Activated T-cell treated with anti-CD3 and anti-CD28 coated beads for 4 hours (primary cell): ENCODE results near the gene FDX1.

ENCODE experiments used
- DNase-seq: peaks from one replicate; pipeline ENCODE4 v3.0.0-alpha.2; 2020

Gene FDX1

DNA sequence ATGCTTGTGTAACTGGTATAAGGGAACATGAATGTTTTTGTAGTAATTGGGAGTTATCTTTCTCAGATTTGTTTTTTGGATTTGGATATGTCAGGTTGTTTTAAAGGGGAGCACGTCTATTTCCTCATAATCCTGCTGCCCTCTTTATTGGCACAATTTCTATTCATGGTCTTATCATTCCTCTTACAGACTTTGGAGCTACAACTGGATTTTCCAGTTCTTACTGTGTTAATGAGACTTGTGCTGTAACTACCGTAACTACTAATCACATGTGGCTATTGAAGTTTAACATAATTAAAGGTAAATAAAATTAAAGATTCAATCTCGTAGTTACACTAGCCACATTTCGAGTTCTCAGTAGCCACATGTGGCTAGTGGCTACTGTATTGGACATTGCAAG is 1.9 kb downstream of the FDX1 start:
- no peak for DNase-seq

DNA sequence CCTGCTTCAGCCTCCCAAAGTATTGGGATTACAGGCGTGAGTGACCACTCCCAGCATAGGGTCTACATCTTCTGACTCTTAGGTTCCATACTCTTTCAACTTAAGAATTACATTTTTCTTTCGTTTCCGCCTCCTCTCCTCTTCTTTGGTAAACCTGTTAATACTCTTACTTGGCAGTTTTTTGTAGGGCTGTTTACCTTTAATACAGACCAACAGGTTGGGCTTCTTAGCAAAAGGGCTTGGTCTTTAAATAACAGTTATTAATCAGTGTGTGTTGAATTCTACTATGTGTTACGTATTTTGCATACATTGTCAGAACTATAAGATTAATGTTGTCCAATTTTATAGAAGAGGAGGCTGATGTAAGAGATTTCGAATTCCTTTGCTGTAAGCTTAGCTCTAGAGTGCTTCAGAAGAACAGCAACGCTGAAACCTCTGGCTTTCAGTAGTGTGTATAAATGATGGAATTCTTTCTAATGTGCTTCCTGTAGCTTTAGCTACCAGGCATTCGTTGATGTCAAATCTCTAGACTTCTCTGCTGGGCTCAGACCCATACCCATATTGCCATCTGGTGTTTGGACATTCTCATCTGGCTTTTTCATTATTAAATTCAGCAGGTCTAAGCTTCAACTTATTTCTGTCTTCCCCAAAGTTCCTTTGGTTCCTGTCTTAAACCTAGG is 3.1 kb downstream of the FDX1 start:
- DNase-seq, result no peak

DNA sequence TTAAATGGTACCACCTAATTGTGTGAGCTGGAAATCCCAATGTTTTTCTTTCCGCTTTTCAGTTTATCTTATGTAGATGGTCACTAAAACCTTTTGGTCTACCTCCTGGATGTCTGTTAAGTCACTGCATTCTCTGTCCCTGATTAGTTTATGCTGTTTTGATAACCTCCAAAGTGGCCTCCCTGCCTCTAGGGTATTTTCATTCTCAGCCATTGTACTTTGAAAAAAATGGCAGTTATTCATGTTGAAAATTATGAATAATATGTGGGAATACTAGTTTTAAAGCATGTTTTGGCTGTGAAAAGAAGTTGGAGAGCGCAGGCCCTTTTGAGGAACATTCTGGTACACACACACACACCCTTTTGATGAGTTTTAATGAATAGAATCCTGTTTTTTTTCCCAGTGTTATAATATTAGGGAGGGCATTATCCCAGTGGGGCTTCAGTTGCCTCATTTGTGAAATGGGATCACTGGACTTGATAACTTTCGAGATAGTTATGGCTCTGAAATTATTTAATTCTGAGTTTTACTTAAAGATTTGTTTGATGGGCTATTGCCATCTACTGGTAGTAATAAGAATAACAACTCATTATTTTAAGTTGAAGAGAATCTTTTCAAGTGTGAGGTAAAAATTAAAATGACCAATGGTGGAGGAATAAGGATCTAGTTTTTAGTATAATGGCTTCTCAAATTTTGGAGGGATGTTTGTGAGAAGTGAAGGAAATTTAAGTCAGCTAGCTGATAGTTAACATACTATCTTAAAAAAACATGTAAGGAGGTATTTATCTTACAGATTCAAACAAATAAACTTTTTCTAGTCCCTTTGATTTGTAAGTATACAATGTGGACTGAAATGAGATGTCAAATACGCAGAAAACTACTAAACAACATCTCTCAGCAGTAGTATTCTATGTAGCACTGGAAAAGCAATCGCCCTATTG is 3.9 kb downstream of the FDX1 start:
- DNase-seq, result no peak

DNA sequence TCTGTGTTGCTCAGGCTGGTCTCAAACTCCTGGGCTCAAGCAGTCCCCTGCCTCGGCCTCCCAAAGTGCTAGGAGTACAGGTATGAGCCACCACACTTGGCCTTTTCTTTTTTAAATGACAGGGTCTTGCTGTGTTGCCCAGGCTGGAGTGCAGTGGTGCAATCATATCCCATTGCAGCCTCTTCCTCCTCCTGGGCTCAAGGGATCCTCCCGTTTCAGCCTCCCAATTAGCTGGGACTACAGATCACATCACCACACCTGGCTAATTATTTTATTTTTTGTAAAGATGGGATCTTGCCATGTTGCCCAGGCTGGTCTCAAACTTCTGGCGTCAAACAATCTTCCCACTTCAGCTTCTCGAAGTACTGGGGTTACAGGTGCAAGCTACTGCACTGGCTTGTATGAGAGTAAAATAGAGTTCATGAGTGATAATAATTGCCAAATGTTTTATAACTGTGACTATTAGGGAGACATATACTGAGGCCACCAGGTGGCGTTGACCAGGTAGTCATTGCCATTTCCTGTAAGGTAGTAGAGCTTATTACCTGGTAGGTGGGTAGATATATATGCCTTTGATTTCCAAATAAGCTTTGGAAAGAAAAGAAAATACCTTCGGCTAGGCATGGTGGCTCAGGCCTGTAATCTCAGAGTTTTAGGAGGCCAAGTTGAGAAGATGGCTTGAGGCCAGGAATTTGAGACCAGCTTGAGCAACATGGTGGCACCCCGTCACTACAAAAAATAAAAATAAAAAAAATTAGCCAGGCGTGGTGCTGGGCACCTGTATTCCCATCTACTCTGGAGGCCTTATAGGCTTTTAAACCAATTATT is 5.4 kb downstream of the FDX1 start:
- peak; percentile 11 for DNase-seq

DNA sequence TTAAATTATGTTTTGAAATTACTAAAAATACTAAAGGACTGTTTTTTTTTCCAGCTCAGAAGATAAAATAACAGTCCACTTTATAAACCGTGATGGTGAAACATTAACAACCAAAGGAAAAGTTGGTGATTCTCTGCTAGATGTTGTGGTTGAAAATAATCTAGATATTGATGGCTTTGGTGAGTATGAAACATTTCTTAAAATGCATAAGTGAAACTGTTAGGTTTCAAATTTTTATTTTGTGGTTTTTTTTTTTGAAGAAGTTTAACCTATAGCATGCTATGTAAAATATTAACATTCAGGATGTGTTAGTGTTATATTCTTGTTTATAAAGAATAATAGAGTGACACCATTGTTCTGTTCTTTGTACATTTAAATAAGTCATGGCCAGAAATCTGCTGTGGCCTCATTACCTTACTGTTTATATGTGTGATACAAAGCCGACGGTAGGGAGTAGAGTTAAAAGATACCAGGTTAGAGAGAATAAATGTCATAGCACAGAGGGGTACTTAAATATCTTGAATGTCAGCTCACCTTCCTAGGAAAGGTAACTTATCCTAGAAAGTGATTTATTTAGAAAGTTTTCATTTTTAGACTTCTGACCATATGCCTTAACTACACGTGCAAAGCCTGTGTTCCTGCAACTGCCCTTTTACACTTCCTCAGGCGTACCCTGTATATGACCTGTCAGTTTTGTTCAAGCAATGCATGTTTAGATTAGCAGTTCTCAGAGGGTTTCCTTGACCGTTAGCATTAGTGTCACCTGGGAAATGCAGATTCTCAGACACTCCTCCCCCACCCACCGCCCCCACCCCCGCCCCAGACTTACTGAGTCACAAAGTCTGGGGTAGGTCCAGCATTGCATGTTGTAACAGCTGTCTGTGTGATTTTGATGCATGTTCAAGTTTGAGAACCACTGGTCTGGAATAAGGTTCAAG is 6.3 kb downstream of the FDX1 start:
- DNase-seq, result no peak

DNA sequence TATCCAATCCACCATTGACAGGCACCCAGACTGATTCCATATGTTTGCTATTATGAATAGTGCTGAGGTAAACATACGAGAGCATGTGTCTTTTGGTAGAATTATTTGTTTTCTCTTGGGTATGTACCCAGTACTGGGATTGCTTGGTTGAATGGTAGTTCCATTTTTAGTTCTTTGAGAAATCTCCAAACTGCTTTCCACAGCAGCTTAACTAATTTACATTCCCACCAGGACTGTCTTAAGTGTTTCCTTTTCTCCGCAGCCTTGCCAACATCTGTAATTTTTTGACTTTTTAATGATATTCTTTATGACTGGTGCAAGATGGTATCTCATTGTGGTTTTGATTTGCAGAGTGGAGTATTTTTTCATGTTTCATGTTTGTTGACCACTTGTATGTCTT is 8.3 kb downstream of the FDX1 start:
- DNase-seq, result no peak

DNA sequence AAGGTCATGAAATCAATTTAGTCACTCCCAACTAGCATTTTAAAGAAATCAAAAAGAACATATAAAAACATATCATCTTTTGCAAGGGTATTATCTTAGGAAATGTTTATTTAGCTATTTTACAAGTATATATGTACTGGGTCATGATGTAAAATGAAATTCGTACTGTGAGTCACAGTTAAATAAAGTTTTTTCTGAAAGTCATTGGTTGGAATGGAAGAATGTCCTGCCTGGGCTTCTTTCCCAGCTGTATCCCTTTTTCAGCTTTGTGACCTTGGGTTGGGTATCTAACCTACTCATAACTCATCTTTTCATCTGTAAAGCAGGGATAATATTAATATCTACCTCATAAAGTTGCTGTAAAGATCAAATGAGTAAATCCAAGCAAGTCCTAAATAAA is 15.7 kb downstream of the FDX1 start:
- DNase-seq, result no peak

DNA sequence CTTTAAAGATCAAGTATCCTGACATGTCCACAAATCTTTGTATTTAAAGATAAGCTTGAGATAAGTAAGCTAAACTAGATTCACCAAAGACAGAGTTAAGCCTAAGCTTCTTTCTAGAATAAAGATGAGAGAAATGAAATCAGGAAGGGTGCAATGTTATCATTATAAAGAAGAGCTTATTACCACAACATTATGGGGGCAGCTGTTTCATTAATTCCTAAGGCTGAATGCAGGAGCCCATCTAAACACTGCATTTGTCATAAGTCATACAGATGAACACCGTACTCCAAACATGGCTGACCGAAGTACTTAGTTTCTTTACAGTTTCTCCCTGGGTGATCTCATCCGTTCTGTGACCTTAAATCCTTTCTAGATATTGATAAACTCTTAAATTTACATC is 16.3 kb downstream of the FDX1 start:
- DNase-seq, result no peak

DNA sequence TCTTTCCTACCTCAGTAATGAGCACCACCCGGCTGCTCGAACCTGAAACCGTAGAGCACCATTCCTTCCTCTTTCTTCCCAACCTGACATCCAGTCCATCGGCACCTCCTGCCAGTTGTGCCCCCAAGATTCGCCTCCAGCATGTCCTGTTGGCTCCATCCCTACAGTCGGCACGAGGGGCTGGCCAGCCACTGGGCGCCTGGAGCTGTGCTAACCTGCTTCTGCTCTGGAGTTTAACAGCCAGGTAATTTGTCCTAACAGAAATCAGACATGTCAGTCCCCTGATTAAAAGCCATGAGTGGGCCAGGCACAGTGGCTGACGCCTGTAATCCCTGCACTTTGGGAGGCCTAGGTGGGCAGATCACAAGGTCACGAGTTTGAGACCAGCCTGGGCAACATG is 16.8 kb downstream of the FDX1 start:
- DNase-seq, result no peak

DNA sequence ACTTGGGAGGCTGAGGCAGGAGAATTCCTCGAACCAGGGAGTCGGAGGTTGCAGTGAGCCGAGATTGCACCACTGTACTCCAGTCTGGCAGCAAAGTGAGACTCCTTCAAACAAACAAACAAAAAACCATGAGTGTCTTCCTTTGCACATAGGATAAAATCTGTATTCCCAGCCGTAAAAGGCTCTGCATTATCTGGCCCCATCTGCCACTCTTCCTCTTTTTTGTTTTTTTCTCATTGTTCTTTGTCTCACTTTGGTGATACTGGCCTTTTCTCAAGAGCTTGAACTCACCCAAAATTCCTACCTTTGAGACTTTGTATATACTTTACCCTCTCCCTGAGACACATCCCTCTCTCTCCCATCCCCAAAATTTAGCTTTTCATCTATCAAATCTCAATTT is 17.6 kb downstream of the FDX1 start:
- DNase-seq, result no peak

DNA sequence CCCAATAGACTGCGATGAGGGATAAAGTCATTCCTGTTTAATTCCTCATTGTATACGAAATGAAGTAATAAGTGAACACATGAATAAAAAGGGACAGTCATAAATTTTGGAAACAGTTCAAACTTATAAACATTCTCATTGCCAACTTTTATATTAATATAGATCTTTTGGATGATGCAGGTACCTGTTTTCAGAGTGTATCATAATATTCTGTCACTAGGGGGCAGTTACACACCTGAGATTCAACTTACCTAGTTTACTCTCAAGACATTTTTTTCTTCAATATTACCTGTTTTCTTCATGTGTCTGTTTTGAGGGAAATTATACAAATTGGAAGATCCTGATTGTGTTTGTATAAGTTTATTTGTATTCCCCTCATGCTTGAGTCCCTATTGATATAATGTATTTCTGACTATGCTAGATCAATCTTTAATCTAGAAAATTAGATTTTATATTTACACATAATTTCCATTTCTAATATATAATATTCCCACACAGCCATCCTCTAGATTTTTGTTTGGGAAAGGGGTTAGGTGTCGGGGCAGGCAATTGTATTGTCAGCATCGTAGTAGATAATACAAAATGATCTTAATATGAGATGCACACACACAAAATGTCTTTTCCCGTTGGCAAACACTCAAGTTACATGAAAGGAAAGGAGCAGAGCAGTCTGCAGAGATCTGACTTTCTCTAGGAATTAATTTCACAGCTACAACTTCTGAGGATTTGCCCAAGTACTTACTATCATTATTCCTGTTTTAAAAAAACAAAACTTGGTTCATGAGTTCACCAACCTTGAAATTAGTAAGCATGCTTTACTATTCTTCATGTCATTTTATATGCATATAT is 18.4 kb downstream of the FDX1 start:
- no peak for DNase-seq

DNA sequence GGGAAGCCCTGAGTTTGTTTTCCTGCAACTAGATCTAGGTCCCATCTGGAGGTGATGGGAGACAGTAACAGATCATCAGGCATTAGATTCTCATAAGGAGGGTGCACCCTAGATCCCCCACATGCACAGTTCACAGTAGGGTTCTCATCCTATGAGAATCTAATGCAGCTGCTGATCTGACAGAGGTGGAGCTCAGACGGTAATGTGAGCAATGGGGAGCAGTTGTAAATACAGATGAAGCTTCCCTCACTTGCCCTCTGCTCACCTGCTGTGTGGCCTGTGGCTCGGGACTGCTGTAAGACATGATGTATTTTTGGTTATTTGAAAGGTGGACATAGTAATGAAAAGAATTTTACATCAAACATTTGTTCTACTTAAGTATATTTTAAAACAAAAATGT is 20.5 kb downstream of the FDX1 start:
- DNase-seq, result no peak

DNA sequence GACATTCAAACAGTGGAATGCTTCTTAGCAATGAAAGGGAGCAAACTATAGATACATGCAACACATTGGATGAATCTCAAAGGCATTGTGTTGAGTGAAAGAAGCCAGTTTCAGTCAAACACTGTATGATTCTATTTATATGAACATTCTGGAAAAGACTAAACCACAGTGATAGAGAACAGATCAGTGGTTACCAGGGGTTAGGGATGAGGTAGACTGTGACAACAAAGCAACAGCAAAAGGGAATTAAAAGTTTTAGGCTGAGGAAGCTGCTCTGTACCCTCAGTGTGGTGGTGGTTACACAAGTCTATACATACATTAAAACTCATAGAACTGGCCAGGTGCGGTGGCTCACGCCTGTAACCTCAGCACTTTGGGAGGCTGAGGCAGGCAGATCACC is 23.0 kb downstream of the FDX1 start:
- no peak for DNase-seq

DNA sequence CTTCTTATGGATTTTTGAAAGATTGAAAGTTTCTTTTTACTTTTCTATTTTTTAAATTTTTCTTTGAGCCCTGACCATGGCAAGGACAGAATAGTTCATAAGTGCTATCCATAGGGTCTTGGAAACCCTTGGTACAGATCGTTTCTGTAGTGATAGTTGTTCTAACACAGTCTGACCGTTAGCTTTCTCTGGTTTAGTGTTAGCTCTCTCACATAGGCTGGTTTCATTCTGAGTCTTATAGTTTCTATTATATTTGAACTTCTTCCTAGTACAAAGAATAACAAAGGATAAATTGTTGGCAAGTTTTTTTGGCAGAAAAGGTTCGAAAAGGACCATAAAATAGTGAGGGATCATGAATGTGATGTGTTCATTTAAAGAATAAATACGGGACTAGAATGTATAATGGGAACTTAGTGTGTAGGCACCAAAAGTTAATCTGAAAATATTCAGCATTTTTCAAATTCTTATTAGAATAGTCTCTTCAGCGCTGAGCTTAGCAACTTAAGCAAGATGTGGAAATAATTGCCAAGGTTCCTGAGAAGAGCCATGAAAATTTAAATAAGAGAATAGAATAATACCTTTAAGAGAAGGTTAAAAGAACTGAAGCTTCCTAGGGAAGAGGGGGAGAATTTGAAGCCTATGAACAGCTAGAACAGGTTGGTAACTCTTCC is 24.1 kb downstream of the FDX1 start:
- DNase-seq, result no peak

DNA sequence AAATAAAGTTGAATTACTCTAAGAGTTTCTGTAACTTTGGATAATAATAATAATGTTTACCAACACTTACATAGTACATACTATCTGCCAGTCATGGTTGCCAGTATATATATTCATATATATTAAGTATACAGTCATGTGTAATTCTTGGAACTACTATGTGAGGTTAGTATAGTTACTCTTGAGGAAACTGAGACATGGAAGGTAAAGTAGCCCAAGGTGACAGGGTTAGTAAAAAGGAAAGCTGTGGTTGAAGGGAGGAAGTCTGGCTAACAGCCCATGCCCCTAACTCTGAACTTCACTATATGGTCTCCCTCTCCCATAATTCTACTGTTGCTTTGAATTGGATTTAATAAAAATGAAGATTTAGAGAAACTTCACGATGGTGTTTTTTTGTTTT is 24.9 kb downstream of the FDX1 start:
- DNase-seq, result no peak

DNA sequence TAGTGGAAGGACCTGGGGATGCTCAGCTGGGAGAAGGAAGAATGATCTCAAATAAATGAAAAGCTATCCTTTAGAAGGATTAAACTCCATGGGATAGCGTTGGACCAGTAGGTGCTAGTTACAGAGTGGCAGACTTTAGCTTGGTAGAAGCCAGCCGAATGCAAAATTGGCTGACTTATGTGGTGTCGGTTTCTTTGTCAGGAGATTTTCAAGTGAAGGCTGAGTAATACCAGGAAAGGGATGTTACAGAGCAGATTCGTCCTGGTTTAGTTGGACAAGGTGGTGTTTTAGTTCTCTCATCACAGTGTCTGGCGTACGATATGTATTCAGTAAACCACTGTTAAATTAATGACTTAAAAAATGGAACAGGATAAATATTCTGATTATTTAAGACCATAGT is 26.0 kb downstream of the FDX1 start:
- no peak for DNase-seq

DNA sequence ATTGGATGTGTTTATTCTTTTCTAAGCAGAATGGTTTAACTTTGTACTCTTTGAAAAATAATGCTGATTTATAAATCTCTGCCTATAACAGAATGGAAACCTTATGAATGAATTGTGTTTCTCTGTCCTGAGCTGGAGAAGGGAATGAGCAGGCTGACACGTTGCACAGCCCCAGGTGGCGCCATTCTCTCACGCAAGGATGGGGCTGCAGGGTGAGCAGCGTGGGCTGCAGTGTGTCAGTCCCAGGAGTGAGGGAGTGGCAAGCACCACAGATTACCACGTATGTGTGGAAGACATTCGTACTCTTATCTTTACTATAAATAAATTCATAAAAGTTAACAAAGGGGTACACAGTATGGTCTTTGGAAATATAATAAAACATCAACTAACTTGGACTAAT is 33.4 kb downstream of the FDX1 start:
- no peak for DNase-seq

DNA sequence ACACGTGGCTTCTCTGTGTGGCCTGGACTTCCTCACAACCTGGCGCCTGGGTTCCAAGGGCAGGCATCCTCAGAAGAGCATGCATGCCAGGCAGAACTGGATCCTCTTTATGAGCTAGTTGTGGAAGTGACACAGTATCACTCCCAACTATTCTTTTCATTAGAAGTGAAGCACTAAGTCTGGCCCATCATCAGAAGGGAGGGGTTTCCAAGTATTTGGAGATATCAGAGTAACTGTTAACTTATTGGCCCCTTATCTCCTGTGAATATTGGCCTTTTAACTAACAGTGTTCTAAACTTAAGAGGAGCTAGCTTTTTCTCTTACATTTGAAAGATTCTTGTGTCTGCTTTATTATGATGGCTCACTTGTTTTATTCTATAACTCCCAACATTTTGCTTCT is 35.5 kb downstream of the FDX1 start:
- no peak for DNase-seq

DNA sequence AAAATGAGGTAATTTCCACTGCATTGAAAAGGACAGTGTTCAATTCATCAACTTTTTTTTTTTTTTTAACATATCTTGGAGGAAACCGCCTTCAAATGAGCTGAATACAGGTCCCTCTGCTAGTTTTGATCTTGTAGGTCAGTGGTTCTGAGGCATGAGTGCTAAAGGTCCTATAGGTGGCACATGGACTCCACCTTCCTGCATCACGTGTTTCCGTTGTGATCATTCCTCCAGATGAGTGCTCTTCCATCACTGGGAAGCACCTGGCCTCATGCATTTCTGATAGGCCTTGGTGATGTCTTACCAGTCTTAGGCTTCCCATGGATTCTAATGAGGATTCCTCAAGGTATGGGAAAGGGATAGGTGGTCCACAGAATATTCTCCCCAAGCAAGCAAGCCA is 37.8 kb downstream of the FDX1 start:
- DNase-seq, result no peak

DNA sequence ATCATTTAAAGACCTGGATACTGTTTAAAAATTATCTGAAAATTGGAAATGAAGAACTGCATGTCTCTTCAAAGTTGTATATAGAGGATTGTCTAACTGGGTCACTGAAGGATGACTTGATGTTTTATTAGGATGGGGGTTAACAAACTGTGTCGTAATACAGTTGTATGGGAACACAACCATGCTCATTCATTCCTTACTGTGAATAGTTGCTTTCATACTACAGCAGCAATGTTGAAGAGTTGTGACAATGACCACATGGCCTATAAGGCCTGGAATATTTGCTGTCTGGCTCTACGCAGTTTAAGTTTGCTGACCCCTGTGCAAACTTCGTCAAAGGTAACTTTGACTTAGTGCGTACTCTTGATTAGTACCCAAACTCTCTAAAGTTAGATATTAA is 38.4 kb downstream of the FDX1 start:
- DNase-seq, result no peak

DNA sequence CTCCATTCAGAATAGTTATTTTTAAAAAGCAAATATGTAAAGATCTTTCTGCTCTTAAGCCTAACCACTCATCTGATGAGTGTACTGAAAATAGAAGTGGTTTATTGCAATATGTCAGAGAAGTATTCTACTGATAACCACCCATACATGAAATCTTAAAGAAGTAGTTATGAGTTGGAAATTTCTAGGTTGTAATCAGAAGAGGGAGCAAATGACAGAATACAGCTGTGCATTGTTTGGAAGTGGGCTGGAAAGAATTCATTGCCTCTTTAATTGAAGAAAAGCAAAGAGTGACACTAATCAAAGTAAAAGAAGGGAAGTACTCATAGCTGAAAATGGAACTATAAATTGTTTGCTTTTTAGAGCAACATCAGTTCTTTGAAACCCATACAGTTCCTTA is 39.4 kb downstream of the FDX1 start:
- DNase-seq, result no peak
